T-helper 17 cell (primary cell): Measurements from ENCODE around the gene FDX2. TPM values are rescaled to one million over a fixed set of nuclear protein-coding genes. Genes with fewer than 3 reads are reported as not detected.

Experiments used
- ATAC-seq: fragments of 150-1000 bp; cut with Tn5 transposase; 2 replicates; pipeline ENCODE4 v1.10.0; 2021; ENCODE audit warnings: mild to moderate bottlenecking, moderate library complexity
- DNase-seq, 3 donors: peaks; one replicate each; pipeline versions ENCODE4 v3.0.0 to v3.0.0-alpha.2; 2020 to 2021
- H3K9me3 ChIP-seq: one replicate; pipeline ENCODE4 v1.7.0; 2013; ENCODE audit warnings: low read length, mild to moderate bottlenecking; ENCODE audit not compliant: control insufficient read depth, poor library complexity, severe bottlenecking
- H3K27ac Mint-ChIP-seq: one replicate; pipeline ENCODE4 v1.8.0; 2022; ENCODE audit warnings: mild to moderate bottlenecking, moderate library complexity, mixed read lengths
- H3K27me3 Mint-ChIP-seq: one replicate; pipeline ENCODE4 v1.8.0; 2022; ENCODE audit warnings: mixed read lengths
- H3K36me3 Mint-ChIP-seq: one replicate; pipeline ENCODE4 v1.8.0; 2022; ENCODE audit warnings: low read depth, mixed read lengths
- H3K4me1 Mint-ChIP-seq: one replicate; pipeline ENCODE4 v1.8.0; 2022; ENCODE audit warnings: mild to moderate bottlenecking, mixed read lengths
- H3K4me3 Mint-ChIP-seq: one replicate; pipeline ENCODE4 v1.8.0; 2022; ENCODE audit warnings: mild to moderate bottlenecking, moderate library complexity, mixed read lengths
- total RNA-seq, 4 donors: library from RNA in 2 of 4; stranded (reverse) in 2 of 4; gene quantifications; one replicate each; pipeline ENCODE4 v1.2.3 and lab custom pipeline; 2022 to 2026

Gene FDX2
- total RNA-seq (1 to 10 TPM; 3.3 to 5.9 TPM), total RNA-seq (lab: John Stamatoyannopoulos, UW) (0 to 0.12 reads per million in 2 donors)

- Mint-ChIP-seq H3K4me1 (peaks cover 15% of the 10 kb centered on the region), H3K36me3 (peaks cover 6% of the 10 kb centered on the region), H3K27ac (peak within 1 kb of the TSS; percentile 92), H3K27me3 (no peaks in the 10 kb centered on the region), H3K4me3 (peak within 1 kb of the TSS; percentile 92)
- peak; percentile 87 to 92 (median 89) for DNase-seq
- ATAC-seq: peak; percentile 89
- H3K9me3 ChIP-seq: no peaks in the 10 kb centered on the region
Measured at GRCh38 chr19:10315335-10316214, at the start of gene FDX2. TSS of gene FDX2 (minus strand) at chr19:10316015. CDS start at chr19:10315996, 19 bp downstream.

- no peak for ATAC-seq
- no peak for DNase-seq
- no peaks in the 10 kb centered on the region for H3K9me3 ChIP-seq
- Mint-ChIP-seq H3K36me3 (peaks cover 11% of the 10 kb centered on the region), H3K4me3 (no peak overlapping the region), H3K4me1 (peaks cover 5% of the 10 kb centered on the region), H3K27me3 (no peaks in the 10 kb centered on the region), H3K27ac (no peak overlapping the region)
Measured at GRCh38 chr19:10365518-10365917, 49.7 kb upstream of the FDX2 start.

- Mint-ChIP-seq H3K36me3 (peaks cover 11% of the 10 kb centered on the region), H3K27ac (no peak overlapping the region), H3K4me1 (peaks cover 5% of the 10 kb centered on the region), H3K4me3 (no peak overlapping the region), H3K27me3 (no peaks in the 10 kb centered on the region)
- H3K9me3 ChIP-seq: no peaks in the 10 kb centered on the region
- ATAC-seq: no peak
- no peak for DNase-seq
Measured at GRCh38 chr19:10364644-10365043, 48.8 kb upstream of the FDX2 start.

- no peak overlapping the region for H3K4me3 Mint-ChIP-seq
Measured at GRCh38 chr19:10363789-10364281, 48.0 kb upstream of the FDX2 start.

GRCh38 chr19:10362259-10362658, 46.4 kb upstream of the FDX2 start:
- Mint-ChIP-seq H3K36me3 (peaks cover 10% of the 10 kb centered on the region), H3K4me3 (no peak overlapping the region), H3K4me1 (peaks cover 3% of the 10 kb centered on the region), H3K27ac (no peak overlapping the region), H3K27me3 (no peaks in the 10 kb centered on the region)
- H3K9me3 ChIP-seq: no peaks in the 10 kb centered on the region
- ATAC-seq (no peak), DNase-seq (no peak)

More at GRCh38 chr19:10363789-10364281, 48.0 kb upstream of the FDX2 start:
- H3K9me3 ChIP-seq: no peaks in the 10 kb centered on the region
- Mint-ChIP-seq H3K27me3 (no peaks in the 10 kb centered on the region), H3K4me1 (peaks cover 3% of the 10 kb centered on the region), H3K36me3 (peaks cover 12% of the 10 kb centered on the region), H3K27ac (no peak overlapping the region)
- DNase-seq: no peak
- no peak for ATAC-seq

- peaks cover 3% of the 10 kb centered on the region for H3K4me1 Mint-ChIP-seq
- no peaks in the 10 kb centered on the region for H3K27me3 Mint-ChIP-seq
- no peak for ATAC-seq
- no peak for DNase-seq
- H3K27ac Mint-ChIP-seq: peak overlapping the region; percentile 62
- no peak overlapping the region for H3K4me3 Mint-ChIP-seq
- peaks cover 8% of the 10 kb centered on the region for H3K36me3 Mint-ChIP-seq
- H3K9me3 ChIP-seq: no peaks in the 10 kb centered on the region
Measured at GRCh38 chr19:10361569-10362011, 45.8 kb upstream of the FDX2 start.

GRCh38 chr19:10356431-10356830, 40.6 kb upstream of the FDX2 start:
- no peak for ATAC-seq
- Mint-ChIP-seq H3K27me3 (no peaks in the 10 kb centered on the region), H3K4me3 (no peak overlapping the region), H3K36me3 (peaks cover 8% of the 10 kb centered on the region), H3K27ac (no peak overlapping the region), H3K4me1 (no peaks in the 10 kb centered on the region)
- no peak for DNase-seq
- H3K9me3 ChIP-seq: no peaks in the 10 kb centered on the region

- Mint-ChIP-seq H3K4me3 (no peak overlapping the region), H3K36me3 (no peaks in the 10 kb centered on the region), H3K27me3 (no peaks in the 10 kb centered on the region), H3K27ac (no peak overlapping the region), H3K4me1 (no peaks in the 10 kb centered on the region)
- ATAC-seq (peak; percentile 58), DNase-seq (no peak)
- H3K9me3 ChIP-seq: no peaks in the 10 kb centered on the region
Measured at GRCh38 chr19:10353793-10354391, 38.1 kb upstream of the FDX2 start.

- DNase-seq: no peak
- Mint-ChIP-seq H3K36me3 (no peaks in the 10 kb centered on the region), H3K4me3 (no peak overlapping the region), H3K4me1 (no peaks in the 10 kb centered on the region), H3K27ac (no peak overlapping the region), H3K27me3 (no peaks in the 10 kb centered on the region)
- ATAC-seq: no peak
- H3K9me3 ChIP-seq: no peaks in the 10 kb centered on the region
Measured at GRCh38 chr19:10352764-10353671, 37.2 kb upstream of the FDX2 start.

- Mint-ChIP-seq H3K27ac (no peak overlapping the region), H3K27me3 (no peaks in the 10 kb centered on the region), H3K4me1 (no peaks in the 10 kb centered on the region), H3K4me3 (no peak overlapping the region), H3K36me3 (no peaks in the 10 kb centered on the region)
- no peak for DNase-seq
- ATAC-seq: no peak
- H3K9me3 ChIP-seq: no peaks in the 10 kb centered on the region
Measured at GRCh38 chr19:10346509-10346908, 30.7 kb upstream of the FDX2 start.

GRCh38 chr19:10344780-10345179, 29.0 kb upstream of the FDX2 start:
- DNase-seq (no peak), ATAC-seq (no peak)
- no peaks in the 10 kb centered on the region for H3K27me3 Mint-ChIP-seq
- H3K27ac Mint-ChIP-seq: no peak overlapping the region
- no peaks in the 10 kb centered on the region for H3K9me3 ChIP-seq
- no peak overlapping the region for H3K4me3 Mint-ChIP-seq
- H3K36me3 Mint-ChIP-seq: no peaks in the 10 kb centered on the region
- H3K4me1 Mint-ChIP-seq: peaks cover 1% of the 10 kb centered on the region

- H3K36me3 Mint-ChIP-seq: no peaks in the 10 kb centered on the region
- H3K4me3 Mint-ChIP-seq: no peak overlapping the region
- DNase-seq (no peak), ATAC-seq (no peak)
- no peaks in the 10 kb centered on the region for H3K27me3 Mint-ChIP-seq
- no peaks in the 10 kb centered on the region for H3K9me3 ChIP-seq
- H3K27ac Mint-ChIP-seq: no peak overlapping the region
- peaks cover 14% of the 10 kb centered on the region for H3K4me1 Mint-ChIP-seq
Measured at GRCh38 chr19:10343495-10343894, 27.7 kb upstream of the FDX2 start.

GRCh38 chr19:10339977-10340376, 24.2 kb upstream of the FDX2 start:
- peak overlapping the region; percentile 97 for H3K4me3 Mint-ChIP-seq
- H3K36me3 Mint-ChIP-seq: no peaks in the 10 kb centered on the region
- no peaks in the 10 kb centered on the region for H3K9me3 ChIP-seq
- ATAC-seq: no peak
- peak overlapping the region; percentile 94 for H3K27ac Mint-ChIP-seq
- H3K27me3 Mint-ChIP-seq: no peaks in the 10 kb centered on the region
- peaks cover 19% of the 10 kb centered on the region for H3K4me1 Mint-ChIP-seq
- no peak for DNase-seq
